Left lung (tissue), 10 donors: Measurements from ENCODE around the gene PAPPA. TPM values are rescaled to one million over a fixed set of nuclear protein-coding genes. Genes with fewer than 3 reads are reported as not detected.

Experiments used
- ATAC-seq: fragments of 200-7000 bp; cut with Tn5 transposase; one replicate; pipeline ENCODE4 v1.9.1; 2020; ENCODE audit warnings: moderate library complexity
- DNase-seq, 4 donors: peaks; one replicate each; pipeline ENCODE4 v3.0.0-alpha.2; 2013 to 2020
- H3K27ac ChIP-seq, 2 donors: fragments of 200-600 bp; sonication (generic) in 1 of 2; one replicate each; pipeline versions ENCODE4 v1.5.0 to v1.8.0; 2020 to 2021
- H3K27me3 ChIP-seq, 2 donors: fragments of 200-600 bp; sonication (generic) in 1 of 2; one replicate each; pipeline versions ENCODE4 v1.5.0 to v1.8.0; 2020 to 2021
- H3K36me3 ChIP-seq, 2 donors: fragments of 200-600 bp; sonication (generic) in 1 of 2; one replicate each; pipeline versions ENCODE4 v1.5.0 to v1.8.0; 2020 to 2021
- H3K4me1 ChIP-seq, 2 donors: fragments of 200-600 bp; one replicate each; pipeline ENCODE4 v1.8.0; 2021
- H3K4me3 ChIP-seq, 2 donors: fragments of 200-600 bp; sonication (generic) in 1 of 2; one replicate each; pipeline versions ENCODE4 v1.5.0 to v1.8.0; 2020 to 2021; ENCODE audit warnings: mild to moderate bottlenecking in 1 of 2
- H3K9me3 ChIP-seq, 2 donors: fragments of 200-600 bp; sonication (generic) in 1 of 2; one replicate each; pipeline versions ENCODE4 v1.5.0 to v1.8.0; 2020 to 2021
- intact Hi-C, 2 donors: fragments of 100-400 bp; cut with DNase I; formaldehyde crosslinking; loops; one replicate each; pipeline versions ENCODE4 v1.11.2 to v1.14.2; 2022
- polyA plus RNA-seq, 6 donors: library from polyadenylated mRNA; unstranded; fragments of 120-200 nt; gene quantifications; one replicate each; pipeline ENCODE4 v1.2.1, GENCODE V29; 2013; ENCODE audit not compliant: insufficient read length in 6 of 6
- total RNA-seq, 2 donors: library from RNA; stranded (reverse); fragmentation: NEBNext Ultra II Directional; extraction: Animal tissue kit (Norgen Biotek cat#: 25700); gene quantifications; one replicate each; pipeline ENCODE4 v1.2.1, GENCODE V29; 2021
- TF ChIP-seq, protein P1 (sequence below), 2 donors: fragments of 200-600 bp; sonication (generic) in 1 of 2; IDR thresholded peaks; one replicate each; pipeline versions ENCODE4 v1.5.0 to v1.8.0; 2021; ENCODE audit warnings: antibody characterized with exemption in 2 of 2
- donor health status: DM: no; HTN: yes; CAD: no.
- donor health status: DM: no; HTN: no; CAD: no.

Gene PAPPA
- total and polyA plus RNA-seq, 8 donors: 1.1 to 9.8 (median 1.3) TPM

DNA sequence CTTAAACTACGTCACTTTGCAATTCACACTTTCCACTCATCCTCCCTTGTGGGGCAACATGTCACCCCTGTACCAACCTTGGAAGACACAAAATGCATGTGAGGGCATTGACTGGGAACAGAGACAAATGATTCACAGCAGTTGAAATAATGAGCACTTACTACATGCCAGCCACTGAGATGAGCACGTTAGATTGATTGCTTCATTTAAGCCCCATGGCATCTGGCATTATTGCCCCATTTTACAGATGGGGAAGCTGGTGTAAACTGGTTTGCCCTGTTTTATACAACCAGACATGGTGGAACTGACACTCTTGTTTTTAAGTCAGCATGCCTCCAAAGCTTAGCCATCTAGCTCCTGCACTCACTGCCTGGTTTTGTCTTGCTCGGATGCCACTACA is 204.7 kb downstream of the PAPPA start:
- no peaks in the 10 kb centered on the region for H3K9me3 ChIP-seq
- no peaks in the 10 kb centered on the region for H3K4me1 ChIP-seq
- intact Hi-C loops: no loop called here
- no peaks in the 10 kb centered on the region for H3K27me3 ChIP-seq
- DNase-seq (no peak), ATAC-seq (no peak)
- TF ChIP-seq, protein P1, sequence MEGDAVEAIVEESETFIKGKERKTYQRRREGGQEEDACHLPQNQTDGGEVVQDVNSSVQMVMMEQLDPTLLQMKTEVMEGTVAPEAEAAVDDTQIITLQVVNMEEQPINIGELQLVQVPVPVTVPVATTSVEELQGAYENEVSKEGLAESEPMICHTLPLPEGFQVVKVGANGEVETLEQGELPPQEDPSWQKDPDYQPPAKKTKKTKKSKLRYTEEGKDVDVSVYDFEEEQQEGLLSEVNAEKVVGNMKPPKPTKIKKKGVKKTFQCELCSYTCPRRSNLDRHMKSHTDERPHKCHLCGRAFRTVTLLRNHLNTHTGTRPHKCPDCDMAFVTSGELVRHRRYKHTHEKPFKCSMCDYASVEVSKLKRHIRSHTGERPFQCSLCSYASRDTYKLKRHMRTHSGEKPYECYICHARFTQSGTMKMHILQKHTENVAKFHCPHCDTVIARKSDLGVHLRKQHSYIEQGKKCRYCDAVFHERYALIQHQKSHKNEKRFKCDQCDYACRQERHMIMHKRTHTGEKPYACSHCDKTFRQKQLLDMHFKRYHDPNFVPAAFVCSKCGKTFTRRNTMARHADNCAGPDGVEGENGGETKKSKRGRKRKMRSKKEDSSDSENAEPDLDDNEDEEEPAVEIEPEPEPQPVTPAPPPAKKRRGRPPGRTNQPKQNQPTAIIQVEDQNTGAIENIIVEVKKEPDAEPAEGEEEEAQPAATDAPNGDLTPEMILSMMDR (IDR thresholded peaks at IDR 0.05): no peak
- no peak overlapping the region for H3K4me3 ChIP-seq
- no peaks in the 10 kb centered on the region for H3K36me3 ChIP-seq
- H3K27ac ChIP-seq: no peak overlapping the region

- H3K27ac ChIP-seq: no peak overlapping the region
- ATAC-seq (no peak), DNase-seq (no peak)
- TF ChIP-seq, protein P1 (IDR thresholded peaks at IDR 0.05): no peak
- H3K4me3 ChIP-seq: no peak overlapping the region
- no peaks in the 10 kb centered on the region for H3K9me3 ChIP-seq
- H3K4me1 ChIP-seq: no peaks in the 10 kb centered on the region
- H3K27me3 ChIP-seq: no peaks in the 10 kb centered on the region
- intact Hi-C loops: no loop called here
- H3K36me3 ChIP-seq: no peaks in the 10 kb centered on the region
Measured at GRCh38 chr9:116360016-116360415, 206.4 kb downstream of the PAPPA start.

DNA sequence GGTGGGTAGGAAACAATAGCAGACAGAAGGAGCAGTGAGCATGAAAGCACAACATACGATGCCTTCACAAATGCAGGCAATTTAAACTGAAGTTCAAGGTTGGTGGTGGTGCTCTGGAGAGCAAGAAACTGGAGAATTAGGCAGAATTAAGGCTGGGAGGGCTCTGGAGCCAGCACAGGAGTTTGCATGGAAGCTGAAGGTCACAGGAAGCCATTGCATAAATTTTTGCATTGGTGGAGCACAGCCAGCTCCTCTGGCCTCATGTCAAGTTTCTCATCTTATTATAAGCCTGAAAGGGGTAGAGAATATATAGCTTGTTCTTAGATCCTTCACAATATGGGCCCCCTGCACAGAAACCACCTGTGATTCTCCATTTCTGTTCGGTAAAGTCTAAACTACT is 207.4 kb downstream of the PAPPA start:
- Histone ChIP-seq H3K9me3 (no peaks in the 10 kb centered on the region), H3K4me3 (no peak overlapping the region), H3K27ac (no peak overlapping the region), H3K36me3 (no peaks in the 10 kb centered on the region), H3K27me3 (no peaks in the 10 kb centered on the region), H3K4me1 (no peaks in the 10 kb centered on the region)
- ATAC-seq (no peak), DNase-seq (peak in 1 of 4 donors; percentile 52)
- TF ChIP-seq, protein P1 (IDR thresholded peaks at IDR 0.05): no peak
- intact Hi-C loops: no loop called here

DNA sequence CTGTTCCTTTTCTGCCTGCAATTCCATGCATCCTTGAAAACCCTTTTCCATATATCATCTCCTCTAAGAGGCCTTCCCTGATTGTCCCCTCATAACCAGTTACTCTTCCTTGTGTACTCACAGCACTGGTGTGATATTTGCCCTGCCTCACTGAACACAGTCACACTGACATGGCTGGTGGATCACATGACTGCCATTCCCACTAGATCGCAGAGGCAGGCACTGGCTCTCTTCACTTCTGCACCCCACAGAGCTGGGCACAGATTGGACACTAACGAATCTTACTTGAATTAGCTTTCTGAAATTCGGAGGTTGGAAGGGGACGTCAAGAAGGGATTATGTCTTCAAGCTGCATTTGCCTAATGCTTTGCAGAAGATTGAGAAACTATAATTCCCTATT is 208.0 kb downstream of the PAPPA start:
- Histone ChIP-seq H3K27ac (no peak overlapping the region), H3K4me3 (no peak overlapping the region), H3K4me1 (no peaks in the 10 kb centered on the region), H3K36me3 (no peaks in the 10 kb centered on the region), H3K27me3 (no peaks in the 10 kb centered on the region), H3K9me3 (no peaks in the 10 kb centered on the region)
- intact Hi-C loops: no loop called here
- TF ChIP-seq, protein P1 (IDR thresholded peaks at IDR 0.05): no peak
- ATAC-seq: no peak
- DNase-seq: no peak

- Histone ChIP-seq H3K27me3 (no peaks in the 10 kb centered on the region), H3K4me3 (no peak overlapping the region), H3K9me3 (no peaks in the 10 kb centered on the region), H3K27ac (no peak overlapping the region), H3K4me1 (no peaks in the 10 kb centered on the region), H3K36me3 (no peaks in the 10 kb centered on the region)
- no peak for ATAC-seq
- no peak for DNase-seq
- intact Hi-C loops: no loop called here
- TF ChIP-seq, protein P1 (IDR thresholded peaks at IDR 0.05): no peak
Measured at GRCh38 chr9:116362493-116362892, 208.9 kb downstream of the PAPPA start.
